ENCODE results near the gene TEFM. TPM values are rescaled to one million over a fixed set of nuclear protein-coding genes. Genes with fewer than 3 reads are reported as not detected.

Gene TEFM
- total and polyA plus RNA-seq, 2 of the 8 experiments (the other 6 are each of a cell fraction or from before 2014, with no cell fraction given), result 6.1 to 10.9 TPM

DNA sequence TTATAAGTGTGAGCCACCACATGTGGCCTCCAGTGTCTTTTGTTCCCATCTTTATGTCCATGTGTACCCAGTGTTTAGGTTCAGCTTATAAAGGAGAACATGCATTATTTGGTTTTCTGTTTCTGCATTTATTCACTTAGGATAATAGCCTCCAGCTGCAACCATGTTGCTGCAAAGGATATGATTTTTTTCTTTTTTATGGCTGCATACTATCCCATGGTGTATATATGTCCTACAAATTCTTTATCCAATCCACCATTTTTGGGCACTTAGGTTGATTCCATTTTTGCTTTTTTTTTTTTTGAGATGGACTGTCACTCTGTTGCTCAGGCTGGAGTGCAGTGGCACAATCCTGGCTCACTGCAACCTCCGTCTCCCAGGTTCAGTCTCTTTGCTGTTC lies 41.4 kb downstream of the TEFM start:
- H3K79me1 ChIP-seq (ENCODE audit: low read depth, low read length), result no peaks in the 10 kb centered on the region
- H3K36me3 ChIP-seq (ENCODE audit: control insufficient read depth in 2 of 4, insufficient read depth in 4 of 4, low read length in 3 of 4), result peaks cover 7 to 69% (median 29%) of the 10 kb centered on the region in 4 experiments; a peak in 7 of 8 replicates
- no peak overlapping the region for H4K5ac ChIP-seq (ENCODE audit: insufficient read length, low read depth, low read length)
- H2BK5ac ChIP-seq (ENCODE audit: low read depth, low read length), result no peak overlapping the region
- no peak overlapping the region for H2BK20ac ChIP-seq (ENCODE audit: low read length)
- no peaks in the 10 kb centered on the region for H3K4me1 ChIP-seq (replicated peaks in 1 of 4; ENCODE audit: control insufficient read depth in 3 of 4, insufficient read depth in 4 of 4, low read length in 3 of 4)
- no peak overlapping the region for H2BK120ac ChIP-seq (replicated peaks; ENCODE audit: low read depth, low read length)
- no peak overlapping the region for H4K8ac ChIP-seq (ENCODE audit: extremely low read depth, insufficient read depth, low read length)
- no peaks in the 10 kb centered on the region for H3K9me3 ChIP-seq (ENCODE audit: insufficient read depth in 2 of 2, low read depth in 1 of 2, low read length in 1 of 2)
- no peak overlapping the region for H4K91ac ChIP-seq (replicated peaks; ENCODE audit: insufficient read length, low read length)
- POLR2A ChIA-PET (ENCODE audit: partially characterized antibody), result interaction anchor here (0.6 kb wide), 1 partner anchor 60 kb away, joined by 3 read pairs; no protein-coding TSS in a partner anchor
- no peak overlapping the region for H3K4ac ChIP-seq (replicated peaks; ENCODE audit: insufficient read length, low read depth, low read length)
- H3K4me3 ChIP-seq (ENCODE audit: extremely low read depth in 1 of 4, insufficient read depth in 2 of 4, low read depth in 3 of 4, low read length in 4 of 4), result no peak overlapping the region
- no peak for DNase-seq (ENCODE audit: low read depth in 1 of 2, low spot score in 2 of 2)
- no peak overlapping the region for H3K56ac ChIP-seq (replicated peaks; ENCODE audit: insufficient read length, low read depth, low read length)
- 100% methylated on average over 1 of the region's 1 CpG; no CpG with 5 or more reads in 1 of the 2 experiments for WGBS, 2 experiments (ENCODE audit: extremely low coverage in 1 of 2, insufficient coverage in 1 of 2, insufficient read length in 1 of 2, insufficient replicate concordance in 2 of 2, low coverage in 1 of 2, low lambda C conversion rate in 2 of 2, missing lambda C conversion rate in 1 of 2)
- CTCF ChIA-PET (ENCODE audit: partially characterized antibody), result no interaction called here
- H3K23me2 ChIP-seq (ENCODE audit: low read depth, low read length), result no peaks in the 10 kb centered on the region
- H2AFZ ChIP-seq (ENCODE audit: low read length), result no peak overlapping the region
- no peaks in the 10 kb centered on the region for H3K79me2 ChIP-seq (ENCODE audit: control insufficient read depth in 1 of 2, insufficient read depth in 2 of 2, low read length in 2 of 2)
- H3K23ac ChIP-seq (ENCODE audit: insufficient read length), result no peak overlapping the region
- H3K9ac ChIP-seq (replicated peaks in 1 of 4; ENCODE audit: extremely low read depth in 1 of 4, low read depth in 3 of 4, low read length in 3 of 4), result no peak overlapping the region
- no peaks in the 10 kb centered on the region for H3K27me3 ChIP-seq (replicated peaks in 1 of 4; ENCODE audit: control insufficient read depth in 3 of 4, extremely low read depth in 1 of 4, insufficient read depth in 3 of 4, low read length in 3 of 4)
- no peak overlapping the region for H3K4me2 ChIP-seq (ENCODE audit: insufficient read depth in 1 of 2, low read depth in 2 of 2, low read length in 2 of 2)
- no peak overlapping the region for H3K14ac ChIP-seq (ENCODE audit: insufficient read length)
- FAIRE-seq, result no peak
- H2AK5ac ChIP-seq (ENCODE audit: low read depth, low read length), result no peak overlapping the region
- no peaks in the 10 kb centered on the region for H4K20me1 ChIP-seq (replicated peaks in 1 of 2; ENCODE audit: control insufficient read depth in 1 of 2, insufficient read depth in 2 of 2, low read length in 2 of 2)
- H3K18ac ChIP-seq (ENCODE audit: extremely low read depth, low read length), result no peak overlapping the region
- H2BK15ac ChIP-seq (ENCODE audit: low read length), result no peak overlapping the region
- H3K27ac ChIP-seq (ENCODE audit: low read depth, low read length), result no peak overlapping the region
- no peak overlapping the region for H2BK12ac ChIP-seq (ENCODE audit: low read depth, low read length)
- TF ChIP-seq SIRT6 (IDR thresholded peaks at IDR 0.05; ENCODE audit: low read length) (no peak), POU5F1 (IDR thresholded peaks at IDR 0.05; ENCODE audit: low read depth, low read length) (no peak), SP1 (IDR thresholded peaks at IDR 0.05; ENCODE audit: low read depth, low read length) (no peak), CTBP2 (IDR thresholded peaks at IDR 0.05; ENCODE audit: borderline replicate concordance, insufficient read depth, insufficient read length, low read length) (no peak), SUZ12 (IDR thresholded peaks at IDR 0.05; ENCODE audit: low read length) (no peak), CREB1 (IDR thresholded peaks at IDR 0.05) (no peak), BACH1 (IDR thresholded peaks at IDR 0.05; ENCODE audit: low read length) (no peak), KDM1A (IDR thresholded peaks at IDR 0.05; ENCODE audit: borderline replicate concordance, low read length) (no peak), EZH2 (IDR thresholded peaks at IDR 0.05; ENCODE audit: low read depth, low read length, severe bottlenecking) (no peak)
